ENCODE data around the gene NEDD9. TPM values are rescaled to one million over a fixed set of nuclear protein-coding genes. Genes with fewer than 3 reads are reported as not detected.
A peak's percentile ranks its signal among the peaks of the same experiment; 100 is the strongest.

The NEDD9 gene
- total RNA-seq, 1 donor, result 29.8 TPM

DNA sequence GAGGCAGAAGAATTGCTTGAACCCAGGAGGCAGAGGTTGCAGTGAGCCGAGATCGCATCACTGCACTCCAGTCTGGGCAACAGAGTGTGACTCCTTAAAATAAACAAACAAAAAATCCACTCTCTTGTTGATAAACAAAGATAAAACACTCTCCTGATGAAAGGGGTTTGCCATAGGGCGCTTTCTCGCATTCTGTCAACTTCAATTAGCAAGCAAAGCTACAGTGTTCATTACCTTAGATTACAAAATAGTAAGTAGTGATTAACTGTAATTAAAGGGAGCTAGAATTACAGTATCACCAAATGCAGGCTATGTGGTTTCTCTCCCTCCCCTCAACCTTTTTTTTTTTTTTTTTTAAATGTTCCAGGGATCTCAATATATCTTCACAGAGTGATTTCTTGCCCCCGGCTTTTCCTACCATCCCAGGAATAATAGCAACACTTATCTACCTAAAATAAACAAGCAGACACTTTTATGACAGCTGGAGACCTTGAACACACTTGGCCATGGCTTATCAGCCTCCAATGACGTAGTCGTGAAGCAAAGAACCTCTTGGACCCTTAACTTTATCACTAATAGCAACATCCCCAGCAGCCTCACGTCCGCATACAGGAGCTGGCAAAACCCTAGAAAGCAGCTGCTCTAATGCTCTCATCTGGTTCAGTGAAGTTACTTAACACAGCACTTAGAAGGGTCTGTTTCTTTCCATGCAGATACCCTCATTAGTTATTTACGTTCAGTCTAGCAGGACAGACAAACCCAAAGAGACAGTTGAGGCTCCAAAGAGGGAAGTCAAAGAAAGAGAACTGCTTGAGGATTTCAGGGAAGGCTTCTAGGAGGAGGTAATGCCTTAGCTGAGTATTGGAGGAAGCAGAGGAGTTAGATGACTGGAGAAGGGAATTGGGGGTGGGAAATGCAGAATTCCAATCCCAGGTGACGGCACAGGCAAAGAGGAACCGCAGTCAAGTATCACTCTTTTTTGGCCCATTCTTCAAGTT lies 37.9 kb upstream of the NEDD9 start:
- peak; percentile 99 for DNase-seq (ENCODE audit: low read depth)
- TF ChIP-seq, protein P1, sequence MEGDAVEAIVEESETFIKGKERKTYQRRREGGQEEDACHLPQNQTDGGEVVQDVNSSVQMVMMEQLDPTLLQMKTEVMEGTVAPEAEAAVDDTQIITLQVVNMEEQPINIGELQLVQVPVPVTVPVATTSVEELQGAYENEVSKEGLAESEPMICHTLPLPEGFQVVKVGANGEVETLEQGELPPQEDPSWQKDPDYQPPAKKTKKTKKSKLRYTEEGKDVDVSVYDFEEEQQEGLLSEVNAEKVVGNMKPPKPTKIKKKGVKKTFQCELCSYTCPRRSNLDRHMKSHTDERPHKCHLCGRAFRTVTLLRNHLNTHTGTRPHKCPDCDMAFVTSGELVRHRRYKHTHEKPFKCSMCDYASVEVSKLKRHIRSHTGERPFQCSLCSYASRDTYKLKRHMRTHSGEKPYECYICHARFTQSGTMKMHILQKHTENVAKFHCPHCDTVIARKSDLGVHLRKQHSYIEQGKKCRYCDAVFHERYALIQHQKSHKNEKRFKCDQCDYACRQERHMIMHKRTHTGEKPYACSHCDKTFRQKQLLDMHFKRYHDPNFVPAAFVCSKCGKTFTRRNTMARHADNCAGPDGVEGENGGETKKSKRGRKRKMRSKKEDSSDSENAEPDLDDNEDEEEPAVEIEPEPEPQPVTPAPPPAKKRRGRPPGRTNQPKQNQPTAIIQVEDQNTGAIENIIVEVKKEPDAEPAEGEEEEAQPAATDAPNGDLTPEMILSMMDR (IDR thresholded peaks at IDR 0.05; ENCODE audit: insufficient read depth, low read depth, low read length), result no peak

DNA sequence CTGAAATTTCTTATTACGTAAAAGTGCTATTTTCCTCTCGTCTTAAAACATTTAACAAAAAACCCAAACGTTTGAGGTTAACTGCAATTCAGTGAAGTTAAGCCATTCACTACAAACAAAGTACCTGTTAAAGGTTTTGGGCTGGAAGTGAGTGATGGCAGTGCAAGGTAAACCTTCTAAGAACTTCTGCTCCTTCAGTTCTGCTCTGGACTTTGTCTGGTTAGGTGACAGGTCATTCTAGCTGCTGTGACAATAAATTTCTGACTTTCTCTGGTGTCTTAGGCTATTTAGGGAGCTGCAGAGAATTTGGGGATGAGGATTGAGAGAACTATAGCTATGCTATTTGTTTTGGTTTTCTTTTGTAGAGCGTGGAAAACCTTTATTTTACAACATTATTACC lies 36.5 kb upstream of the NEDD9 start:
- no peak for DNase-seq (ENCODE audit: low read depth)
- TF ChIP-seq, protein P1 (IDR thresholded peaks at IDR 0.05; ENCODE audit: insufficient read depth, low read depth, low read length), result no peak
- no peak overlapping the region for H3K4me3 ChIP-seq (ENCODE audit: low read depth, low read length)

More for the DNA sequence above, 37.9 kb upstream of the NEDD9 start:
- no peak overlapping the region for H3K4me3 ChIP-seq (ENCODE audit: low read depth, low read length)

DNA sequence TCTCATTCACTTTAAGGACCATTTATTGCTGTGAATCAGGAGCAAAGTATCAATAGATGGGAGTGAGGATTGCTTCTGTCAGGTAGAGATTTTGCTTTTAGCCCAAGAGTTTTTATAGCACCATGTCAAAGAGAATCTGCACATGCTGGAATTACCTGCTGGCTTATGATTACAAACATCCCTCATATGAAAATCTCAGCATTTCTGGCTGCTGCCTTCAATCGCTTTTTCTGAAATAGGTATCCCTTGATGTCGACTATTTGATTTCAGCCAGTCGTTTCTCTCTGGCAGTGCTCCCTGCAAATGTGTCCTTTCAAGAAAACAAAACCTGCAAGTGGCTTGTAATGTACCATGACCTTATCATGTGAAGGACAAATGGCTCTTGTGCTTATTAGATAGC lies 34.5 kb upstream of the NEDD9 start:
- TF ChIP-seq, protein P1 (IDR thresholded peaks at IDR 0.05; ENCODE audit: insufficient read depth, low read depth, low read length), result no peak
- no peak overlapping the region for H3K4me3 ChIP-seq (ENCODE audit: low read depth, low read length)
- no peak for DNase-seq (ENCODE audit: low read depth)

DNA sequence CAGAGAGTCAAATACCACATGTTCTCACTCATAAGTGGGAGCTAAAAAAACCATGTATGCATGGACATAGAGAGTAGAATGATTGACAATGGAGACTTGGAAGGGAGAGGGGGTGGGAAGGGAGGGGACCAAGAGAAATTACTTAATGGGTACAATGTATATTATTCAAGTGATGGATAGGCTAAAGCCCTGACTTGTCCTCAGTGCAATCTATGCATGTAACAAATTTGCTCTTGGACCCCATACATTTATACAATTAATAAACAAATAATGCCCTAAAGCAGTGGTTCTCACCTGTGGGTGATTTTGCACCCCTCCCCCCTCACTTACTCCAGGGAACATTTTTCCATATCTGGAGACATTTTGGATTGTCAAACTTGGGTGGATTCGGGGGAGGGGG lies 33.5 kb upstream of the NEDD9 start:
- no peak overlapping the region for H3K4me3 ChIP-seq (ENCODE audit: low read depth, low read length)
- TF ChIP-seq, protein P1 (IDR thresholded peaks at IDR 0.05; ENCODE audit: insufficient read depth, low read depth, low read length), result no peak
- DNase-seq (ENCODE audit: low read depth), result no peak

DNA sequence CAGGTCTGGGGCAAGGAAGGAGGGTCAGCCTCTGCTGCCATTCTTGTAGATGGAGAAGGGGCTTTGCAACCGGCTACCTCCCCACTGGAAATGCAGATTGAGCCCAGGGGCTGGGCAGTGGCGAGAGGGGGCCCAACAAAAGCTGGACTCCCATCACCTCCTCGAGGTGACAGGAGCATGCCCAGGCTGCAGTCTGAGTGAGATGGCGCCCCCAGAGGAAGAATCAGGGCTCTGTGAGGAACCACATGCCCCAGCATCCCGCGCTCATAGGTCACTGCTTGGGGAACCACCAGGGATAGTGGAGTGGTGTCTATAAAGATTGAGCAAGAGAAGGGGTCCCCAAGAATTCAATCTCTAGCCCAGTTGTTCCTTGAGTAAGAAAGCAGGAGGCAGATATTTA lies 31.6 kb upstream of the NEDD9 start:
- no peak for DNase-seq (ENCODE audit: low read depth)

DNA sequence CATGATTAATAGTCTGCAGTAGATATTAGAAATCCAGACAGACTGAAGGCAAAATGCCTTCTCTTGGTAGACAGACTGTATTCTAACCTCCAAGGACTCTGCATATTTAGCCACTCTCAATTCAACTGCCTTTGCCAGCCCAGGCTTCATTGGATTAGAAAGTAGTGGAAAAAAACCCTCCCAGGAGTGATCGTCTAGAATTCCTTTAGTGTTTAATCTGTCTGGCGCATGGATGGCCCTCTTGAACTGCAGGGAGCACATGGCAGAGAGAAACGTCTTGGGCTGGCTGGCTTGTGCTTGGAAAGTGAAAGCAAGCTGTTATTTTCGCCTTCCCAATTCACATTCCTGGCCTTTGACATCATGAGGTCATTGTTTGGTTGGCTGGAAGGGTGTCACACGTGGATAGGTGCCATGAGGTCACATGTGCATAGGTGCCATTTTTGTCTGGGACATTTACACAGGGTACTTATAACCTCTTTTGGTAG lies 30.9 kb upstream of the NEDD9 start:
- DNase-seq (ENCODE audit: low read depth), result peak; percentile 92
- TF ChIP-seq, protein P1 (IDR thresholded peaks at IDR 0.05; ENCODE audit: insufficient read depth, low read depth, low read length), result no peak

More for the DNA sequence above, 31.6 kb upstream of the NEDD9 start:
- TF ChIP-seq, protein P1 (IDR thresholded peaks at IDR 0.05; ENCODE audit: insufficient read depth, low read depth, low read length), result no peak
- H3K4me3 ChIP-seq (ENCODE audit: low read depth, low read length), result no peak overlapping the region

More for the DNA sequence above, 30.9 kb upstream of the NEDD9 start:
- no peak overlapping the region for H3K4me3 ChIP-seq (ENCODE audit: low read depth, low read length)
